ENCODE data around the gene SRSF4. TPM values are rescaled to one million over a fixed set of nuclear protein-coding genes. Genes with fewer than 3 reads are reported as not detected.

SRSF4 gene
- total and polyA plus RNA-seq, 9 of the 15 experiments (the other 6 are each of a cell fraction or from before 2014, with no cell fraction given), result 15.9 to 132 (median 82.0) TPM

- H3K27ac ChIP-seq (ENCODE audit: extremely low read depth, low read depth, low read length), result no peak overlapping the region
- ChIA-PET POLR2A (interaction anchor here (1.0 to 14.0 kb wide), 6 partner anchors 9 to 49 kb away, joined by 3 to 129 read pairs (median 4); partner anchors contain the start of gene SRSF4), CTCF (ENCODE audit: low intra/inter-chr PET ratio) (no interaction called here)
- H3K27me3 ChIP-seq (ENCODE audit: control insufficient read depth in 2 of 2, insufficient read depth in 2 of 2, low read length in 2 of 2), result no peaks in the 10 kb centered on the region
- FAIRE-seq (no peak), DNase-seq (ENCODE audit: extremely low read depth in 1 of 4, low spot score in 3 of 4) (no peak), ATAC-seq (0 out of 3 replicates have a peak, but pooled peaks have one; percentile 4)
- no TSS peak for BruUV-seq (replicated peaks)
- H4K20me1 ChIP-seq (replicated peaks; ENCODE audit: control insufficient read depth, insufficient read depth, low read length), result peaks cover 36% of the 10 kb centered on the region
- peaks cover 0 to 4% of the 10 kb centered on the region in 2 experiments; a peak in 3 of 5 replicates for H3K4me1 ChIP-seq (replicated peaks in 1 of 2; ENCODE audit: control insufficient read depth in 2 of 2, insufficient read depth in 2 of 2, low read length in 2 of 2)
- WGBS (ENCODE audit: insufficient coverage, low coverage, missing lambda C conversion rate), result 89% methylated on average over 9 of the region's 9 CpGs
- in situ Hi-C loops (cut with MboI), result no loop called here
- no peaks in the 10 kb centered on the region for H3K9me3 ChIP-seq (replicated peaks; ENCODE audit: control insufficient read depth, insufficient read depth, low read depth, low read length)
- H3K4me3 ChIP-seq, result no peak overlapping the region
- intact Hi-C loops (cut with micrococcal nuclease), result no loop called here
- H3K4me2 ChIP-seq (ENCODE audit: insufficient read depth, low read length), result no peak overlapping the region
- peaks cover 98% of the 10 kb centered on the region for H3K36me3 ChIP-seq (ENCODE audit: control insufficient read depth, insufficient read depth, low read length)
- H3K9me1 ChIP-seq (ENCODE audit: control insufficient read depth, insufficient read depth, low read length), result no peaks in the 10 kb centered on the region
- H2AFZ ChIP-seq (ENCODE audit: low read depth, low read length), result no peak overlapping the region
- peaks cover 99% of the 10 kb centered on the region for H3K79me2 ChIP-seq (ENCODE audit: control insufficient read depth, insufficient read depth, low read length)
- TF ChIP-seq ARNT (IDR thresholded peaks at IDR 0.05), result no peak
- no peak for TF ChIP-seq HMGN3 (IDR thresholded peaks at IDR 0.05; ENCODE audit: borderline replicate concordance, extremely low read depth, insufficient read length, low read depth, low read length)
- no peak for TF ChIP-seq RCOR1 (IDR thresholded peaks at IDR 0.05; ENCODE audit: borderline replicate concordance in 1 of 2, low read depth in 2 of 2, low read length in 2 of 2)
- TF ChIP-seq TAF9B (IDR thresholded peaks at IDR 0.05; ENCODE audit: partially characterized antibody), result no peak
- no peak for TF ChIP-seq THRA (IDR thresholded peaks at IDR 0.05)
- no peak for TF ChIP-seq U2AF2 (optimal IDR thresholded peaks at IDR 0.05; ENCODE audit: low read depth, low read length)
- no peak for TF ChIP-seq IRF1 (CRISPR knock-in tag; IDR thresholded peaks at IDR 0.05; ENCODE audit: borderline replicate concordance)
- no peak for TF ChIP-seq HMG20B (CRISPR knock-in tag; IDR thresholded peaks at IDR 0.05)
- 0 out of 2 replicates have a peak, but pooled peaks have one; percentile 12 for TF ChIP-seq POLR2G (IDR thresholded peaks at IDR 0.05; ENCODE audit: low read depth, low read length)
- TF ChIP-seq BCOR (IDR thresholded peaks at IDR 0.05), result no peak
- TF ChIP-seq WHSC1 (IDR thresholded peaks at IDR 0.05; ENCODE audit: low read length), result peak; percentile 42
- no peak for TF ChIP-seq GABPB1 (CRISPR knock-in tag; IDR thresholded peaks at IDR 0.05)
- TF ChIP-seq DACH1 (IDR thresholded peaks at IDR 0.05; ENCODE audit: partially characterized antibody), result no peak
- no peak for TF ChIP-seq ZNF282 (CRISPR knock-in tag; IDR thresholded peaks at IDR 0.05)
- H3K9ac ChIP-seq (ENCODE audit: insufficient read depth in 1 of 2, low read depth in 2 of 2, low read length in 2 of 2), result no peak overlapping the region
Measured at GRCh38 chr1:29166291-29166878, 15.3 kb downstream of the SRSF4 start.

All from K562 (cell line).